ENCODE data around the gene VSIG10L2. TPM values are rescaled to one million over a fixed set of nuclear protein-coding genes. Genes with fewer than 3 reads are reported as not detected.

The VSIG10L2 gene
- total RNA-seq = not detected in 2 replicates

GRCh38 chr11:125945797-125946520 lies at the start of gene VSIG10L2:
VSIG10L2 (plus strand) TSS chr11:125946044; CDS start chr11:125946056, 12 bp downstream.

GRCh38 chr11:125902927-125903710 lies 42.7 kb upstream of the VSIG10L2 start, which contains the start of gene PUS3:
PUS3 (minus strand) TSS chr11:125903206; CDS start chr11:125896284, 6,922 bp downstream.

GRCh38 chr11:125903711-125904659 lies 41.9 kb upstream of the VSIG10L2 start, which contains the start of gene DDX25:
DDX25 (plus strand) TSS chr11:125904508; CDS start chr11:125904518, 10 bp downstream.

Other genes starting within 250 kb of the VSIG10L2 start
- not detected in 2 replicates for gene PATE1, start 199.8 kb upstream of the VSIG10L2 start, total RNA-seq
- not detected in 2 replicates for gene PATE2, start 167.2 kb upstream of the VSIG10L2 start, total RNA-seq
- gene PATE3, start 157.9 kb upstream of the VSIG10L2 start, total RNA-seq = not detected in 2 replicates
- not detected in 2 replicates for gene PATE4, start 112.7 kb upstream of the VSIG10L2 start, total RNA-seq
- gene HYLS1, start 58.4 kb upstream of the VSIG10L2 start, total RNA-seq = 10.9 and 12.6 TPM in 2 replicates
- 6.8 and 11.6 TPM in 2 replicates for gene PUS3, start 42.8 kb upstream of the VSIG10L2 start, total RNA-seq
- 0.15 TPM in 1 of 2 replicates, not detected in the other for gene DDX25, start 41.5 kb upstream of the VSIG10L2 start, total RNA-seq
- gene CDON, start 116.8 kb downstream of the VSIG10L2 start, total RNA-seq = 1.8 and 3.4 TPM in 2 replicates

All from bronchus fibroblast of lung (primary cell).